Lower lobe of right lung (tissue), 2 donors: ENCODE results near the gene PANK2. TPM values are rescaled to one million over a fixed set of nuclear protein-coding genes. Genes with fewer than 3 reads are reported as not detected.
"Not testable (repeated sequence)": the region's sequence is repeated elsewhere in the genome, so short reads cannot be mapped to it uniquely, and the experiment has no call there.

Experiments used
- ATAC-seq, 2 donors: fragments of 200-7000 bp; cut with Tn5 transposase; one replicate each; pipeline ENCODE4 v1.9.1; 2020 to 2022; ENCODE audit warnings: mild to moderate bottlenecking in 2 of 2, moderate library complexity in 2 of 2
- DNase-seq: peaks from one replicate; pipeline ENCODE4 v3.0.0-alpha.2; 2020
- H3K27ac ChIP-seq: fragments of 200-600 bp; one replicate; pipeline ENCODE4 v1.8.0; 2022
- H3K27me3 ChIP-seq: fragments of 200-600 bp; one replicate; pipeline ENCODE4 v1.8.0; 2022; ENCODE audit warnings: low read depth
- H3K36me3 ChIP-seq: fragments of 200-600 bp; one replicate; pipeline ENCODE4 v1.8.0; 2022; ENCODE audit warnings: mild to moderate bottlenecking
- H3K4me1 ChIP-seq: fragments of 200-600 bp; one replicate; pipeline ENCODE4 v1.8.0; 2022
- H3K4me3 ChIP-seq: fragments of 200-600 bp; one replicate; pipeline ENCODE4 v1.8.0; 2022; ENCODE audit warnings: mild to moderate bottlenecking
- H3K9me3 ChIP-seq: fragments of 200-600 bp; one replicate; pipeline ENCODE4 v1.8.0; 2022
- CTCF ChIP-seq: fragments of 200-600 bp; IDR thresholded peaks from one replicate; pipeline ENCODE4 v1.8.0; 2022; ENCODE audit warnings: antibody characterized with exemption, mild to moderate bottlenecking
- intact Hi-C: fragments of 100-400 bp; cut with DNase I; formaldehyde crosslinking; loops from one replicate; pipeline ENCODE4 v1.11.0; 2022
- microRNA-seq: library from miRNA; unstranded; fragments of <30 nt; microRNA quantifications from one replicate; pipeline ENCODE4 v1.2.0, GENCODE V29; 2020; ENCODE audit warnings: borderline number of aligned reads
- total RNA-seq: library from RNA; stranded (reverse); fragmentation: NEBNext Ultra II Directional; extraction: Animal tissue kit (Norgen Biotek cat#: 25700); gene quantifications from one replicate; pipeline ENCODE4 v1.2.1, GENCODE V29; 2021
- donor health status: DM: no; HTN: yes; CAD: no; lungs with severe emphysema.

PANK2 gene
- total RNA-seq, 1 donor from 2014 or later = 39.1 TPM

DNA sequence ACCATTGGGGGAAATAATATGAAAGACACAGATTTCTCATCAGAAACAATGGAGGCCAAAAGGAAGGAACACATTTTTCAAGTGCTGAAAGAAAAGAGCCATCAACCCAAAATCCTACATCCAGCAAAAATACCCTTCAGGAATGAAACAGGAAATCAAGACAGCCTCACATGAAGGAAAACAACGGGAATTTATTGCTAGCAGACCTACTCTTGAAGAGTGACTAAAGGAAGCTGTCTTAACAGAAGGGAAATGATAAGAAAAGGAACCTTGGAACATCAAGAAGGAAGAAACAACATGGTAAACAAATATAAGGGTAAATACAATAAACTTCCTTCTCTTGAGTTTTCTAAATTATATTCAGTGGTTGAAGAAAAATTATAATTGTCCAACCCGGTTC is 82.0 kb downstream of the PANK2 start:
- H3K4me1 ChIP-seq = no peaks in the 10 kb centered on the region
- no peak for TF ChIP-seq CTCF
- DNase-seq = no peak
- no peak overlapping the region for H3K4me3 ChIP-seq
- ATAC-seq = no peak
- H3K9me3 ChIP-seq = no peaks in the 10 kb centered on the region
- no peaks in the 10 kb centered on the region for H3K36me3 ChIP-seq
- no peak overlapping the region for H3K27ac ChIP-seq
- no peaks in the 10 kb centered on the region for H3K27me3 ChIP-seq
- intact Hi-C loops = no loop called here

DNA sequence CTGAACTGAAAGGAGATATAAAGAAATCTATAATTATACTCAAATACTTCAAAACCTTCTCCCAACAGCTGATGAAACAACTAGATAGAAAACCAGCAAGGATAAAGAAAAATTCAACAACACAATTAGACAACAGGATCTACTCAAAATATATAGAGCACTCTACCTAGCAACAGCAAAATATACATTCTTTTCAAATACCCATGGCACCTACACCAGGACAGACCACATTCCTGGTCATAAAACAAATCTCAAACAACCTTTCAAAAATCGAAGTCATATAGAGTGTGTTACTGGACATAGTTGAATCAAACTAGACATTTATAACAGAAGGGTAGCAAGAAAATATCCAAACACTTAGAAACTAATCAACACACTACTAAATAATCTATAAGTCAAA is 83.0 kb downstream of the PANK2 start:
- Histone ChIP-seq H3K9me3 (no peaks in the 10 kb centered on the region), H3K36me3 (no peaks in the 10 kb centered on the region), H3K4me3 (no peak overlapping the region), H3K27ac (no peak overlapping the region), H3K27me3 (no peaks in the 10 kb centered on the region), H3K4me1 (no peaks in the 10 kb centered on the region)
- no peak for TF ChIP-seq CTCF
- intact Hi-C loops = no loop called here
- ATAC-seq (no peak), DNase-seq (no peak)

- H3K9me3 ChIP-seq, H3K36me3 ChIP-seq, intact Hi-C loops, H3K27ac ChIP-seq, H3K27me3 ChIP-seq, DNase-seq, ATAC-seq, H3K4me1 ChIP-seq, H3K4me3 ChIP-seq: not testable (repeated sequence)
These were observed 83.4 kb downstream of the PANK2 start for GRCh38 chr20:3972631-3973030.

- intact Hi-C loops = no loop called here
- Histone ChIP-seq H3K36me3 (no peaks in the 10 kb centered on the region), H3K4me3 (no peak overlapping the region), H3K27me3 (no peaks in the 10 kb centered on the region), H3K9me3 (no peaks in the 10 kb centered on the region), H3K4me1 (no peaks in the 10 kb centered on the region), H3K27ac (no peak overlapping the region)
- DNase-seq (no peak), ATAC-seq (no peak)
- no peak for TF ChIP-seq CTCF
These were observed 84.5 kb downstream of the PANK2 start for GRCh38 chr20:3973705-3974104.

- no peak for ATAC-seq
- H3K4me3 ChIP-seq = no peak overlapping the region
- no peaks in the 10 kb centered on the region for H3K36me3 ChIP-seq
- intact Hi-C loops = no loop called here
- no peaks in the 10 kb centered on the region for H3K27me3 ChIP-seq
- H3K9me3 ChIP-seq = no peaks in the 10 kb centered on the region
- no peak overlapping the region for H3K27ac ChIP-seq
- no peak for DNase-seq
- H3K4me1 ChIP-seq = peaks cover 9% of the 10 kb centered on the region
- no peak for TF ChIP-seq CTCF
These were observed 87.3 kb downstream of the PANK2 start for GRCh38 chr20:3976511-3976910.

Small RNAs within 50 kb of the gene (microRNA-seq; reads per million reads assigned to microRNA genes)
- not detected for gene MIR103A2
- gene MIR103B2 = not detected

Other genes with a start within 250 kb of the PANK2 start
- gene GFRA4, start 226.0 kb upstream of the PANK2 start, total RNA-seq = not detected
- 11.7 TPM for gene ADAM33, start 207.4 kb upstream of the PANK2 start, total RNA-seq
- gene SIGLEC1, start 176.8 kb upstream of the PANK2 start, total RNA-seq = 114 TPM
- gene HSPA12B, start 156.7 kb upstream of the PANK2 start, total RNA-seq = 36.9 TPM
- 33.2 TPM for gene ADISSP, start 121.6 kb upstream of the PANK2 start, total RNA-seq
- gene SPEF1, start 107.9 kb upstream of the PANK2 start, total RNA-seq = 3.9 TPM
- 76.2 TPM for gene CENPB, start 102.6 kb upstream of the PANK2 start, total RNA-seq
- 97.7 TPM for gene CDC25B, start 93.1 kb upstream of the PANK2 start, total RNA-seq
- 11.1 TPM for gene AP5S1, start 68.8 kb upstream of the PANK2 start, total RNA-seq
- 42.9 TPM for gene MAVS, start 42.6 kb upstream of the PANK2 start, total RNA-seq
- 25.1 TPM for gene RNF24, start 126.2 kb downstream of the PANK2 start, total RNA-seq